ENCODE data around the gene SYNE1. TPM values are rescaled to one million over a fixed set of nuclear protein-coding genes. Genes with fewer than 3 reads are reported as not detected.

SYNE1 gene
- total and polyA plus RNA-seq, 2 of the 8 experiments (the other 6 are each of a cell fraction or from before 2014, with no cell fraction given) = 2.8 to 5.5 TPM

DNA sequence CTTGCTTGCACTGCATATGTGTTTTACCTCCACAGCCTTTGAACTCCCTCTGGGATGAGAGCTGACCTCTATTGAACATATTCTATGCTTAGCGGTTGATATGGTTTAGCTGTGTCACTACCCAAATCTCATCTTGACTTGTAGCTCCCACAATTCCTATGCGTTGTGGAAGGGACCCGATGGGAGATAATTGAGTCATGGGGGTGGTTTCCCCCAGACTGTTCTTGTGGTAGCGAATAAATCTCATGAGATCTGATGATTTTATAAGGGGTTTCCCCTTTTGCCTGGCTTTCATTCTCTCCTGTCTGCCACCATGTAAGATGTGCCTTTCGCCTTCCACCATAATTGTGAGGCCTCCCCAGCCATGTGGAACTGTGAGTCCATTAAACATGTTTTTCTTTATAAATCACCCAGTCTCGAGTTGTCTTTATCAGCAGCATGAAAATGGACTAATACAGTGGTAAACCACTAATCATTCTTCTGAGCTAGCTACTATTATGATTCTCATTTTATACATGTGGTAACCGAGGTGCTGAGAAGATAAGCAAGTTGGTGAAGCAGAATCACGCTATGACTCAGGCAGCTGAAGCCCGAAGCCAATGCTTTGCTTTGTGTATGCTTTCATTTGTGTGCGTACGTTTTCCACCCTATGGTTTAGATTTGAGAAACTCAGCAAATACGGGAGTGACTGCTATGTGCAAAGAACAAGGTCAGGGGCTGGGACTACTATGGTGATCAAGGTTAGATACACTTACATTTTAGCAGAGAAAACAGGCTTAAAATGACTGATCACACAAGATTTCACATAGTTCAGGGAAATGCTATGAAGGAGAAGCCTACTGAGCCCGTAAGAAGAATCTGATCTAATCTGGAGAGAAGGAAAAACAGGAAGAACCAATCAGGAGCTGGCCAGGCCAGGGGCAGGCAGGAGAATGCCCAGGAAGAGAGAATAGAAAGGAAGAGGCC lies 466.2 kb downstream of the SYNE1 start:
- no peak for DNase-seq (ENCODE audit: low read depth in 1 of 2, low spot score in 2 of 2)
- H4K8ac ChIP-seq (ENCODE audit: extremely low read depth, insufficient read depth, low read length) = no peak overlapping the region
- POLR2A ChIA-PET (ENCODE audit: partially characterized antibody) = no interaction called here
- TF ChIP-seq RFX5 (IDR thresholded peaks at IDR 0.05; ENCODE audit: borderline replicate concordance, low read depth, low read length) = no peak
- TF ChIP-seq BACH1 (IDR thresholded peaks at IDR 0.05; ENCODE audit: low read length) = no peak
- TF ChIP-seq CHD2 (IDR thresholded peaks at IDR 0.05; ENCODE audit: low read length) = no peak
- TF ChIP-seq, protein P1, sequence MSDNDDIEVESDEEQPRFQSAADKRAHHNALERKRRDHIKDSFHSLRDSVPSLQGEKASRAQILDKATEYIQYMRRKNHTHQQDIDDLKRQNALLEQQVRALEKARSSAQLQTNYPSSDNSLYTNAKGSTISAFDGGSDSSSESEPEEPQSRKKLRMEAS (IDR thresholded peaks at IDR 0.05) = no peak
- TF ChIP-seq PHF8 (conservative IDR thresholded peaks at IDR 0.05; ENCODE audit: low read depth, low read length) = no peak
- no peak for TF ChIP-seq RBBP5 (IDR thresholded peaks at IDR 0.05; ENCODE audit: borderline replicate concordance, low read depth, low read length)
- TF ChIP-seq EZH2 (IDR thresholded peaks at IDR 0.05; ENCODE audit: low read depth, low read length, severe bottlenecking) = no peak
- no peak for TF ChIP-seq SRF (IDR thresholded peaks at IDR 0.05; ENCODE audit: low read depth, low read length)
- TF ChIP-seq TAF7 (optimal IDR thresholded peaks at IDR 0.05; ENCODE audit: borderline replicate concordance, low read depth, low read length) = no peak
- no peak for TF ChIP-seq JUN (IDR thresholded peaks at IDR 0.05; ENCODE audit: low read depth, low read length)
- TF ChIP-seq GTF2F1 (IDR thresholded peaks at IDR 0.05; ENCODE audit: borderline replicate concordance, low read depth, low read length) = no peak
- no peak for TF ChIP-seq BRCA1 (IDR thresholded peaks at IDR 0.05; ENCODE audit: low read depth, low read length)

More for the DNA sequence above, 466.2 kb downstream of the SYNE1 start:
- Histone ChIP-seq H2AK5ac (ENCODE audit: low read depth, low read length) (no peak overlapping the region), H3K79me1 (ENCODE audit: low read depth, low read length) (no peaks in the 10 kb centered on the region), H3K27ac (ENCODE audit: low read depth, low read length) (no peak overlapping the region), H2BK5ac (ENCODE audit: low read depth, low read length) (no peak overlapping the region), H2BK15ac (ENCODE audit: low read length) (no peak overlapping the region), H4K91ac (replicated peaks; ENCODE audit: insufficient read length, low read length) (no peak overlapping the region), H3K36me3 (ENCODE audit: control insufficient read depth in 2 of 4, insufficient read depth in 4 of 4, low read length in 3 of 4) (no peaks in the 10 kb centered on the region), H2BK20ac (ENCODE audit: low read length) (no peak overlapping the region), H2AFZ (ENCODE audit: low read length) (no peak overlapping the region; the same call in 1 of the 2 replicates), H3K27me3 (replicated peaks in 1 of 4; ENCODE audit: control insufficient read depth in 3 of 4, extremely low read depth in 1 of 4, insufficient read depth in 3 of 4, low read length in 3 of 4) (no peaks in the 10 kb centered on the region), H3K4me1 (replicated peaks in 1 of 4; ENCODE audit: control insufficient read depth in 3 of 4, insufficient read depth in 4 of 4, low read length in 3 of 4) (peaks cover 0 to 7% (median 0%) of the 10 kb centered on the region in 4 experiments; a peak in 1 of 7 replicates), H4K20me1 (replicated peaks in 1 of 2; ENCODE audit: control insufficient read depth in 1 of 2, insufficient read depth in 2 of 2, low read length in 2 of 2) (no peaks in the 10 kb centered on the region), H3K14ac (ENCODE audit: insufficient read length) (no peak overlapping the region), H3K9ac (replicated peaks in 1 of 4; ENCODE audit: extremely low read depth in 1 of 4, low read depth in 3 of 4, low read length in 3 of 4) (no peak overlapping the region), H3K79me2 (ENCODE audit: control insufficient read depth in 1 of 2, insufficient read depth in 2 of 2, low read length in 2 of 2) (no peaks in the 10 kb centered on the region), H2BK12ac (ENCODE audit: low read depth, low read length) (no peak overlapping the region), H3K18ac (ENCODE audit: extremely low read depth, low read length) (no peak overlapping the region), H4K5ac (ENCODE audit: insufficient read length, low read depth, low read length) (no peak overlapping the region), H3K4me2 (ENCODE audit: insufficient read depth in 1 of 2, low read depth in 2 of 2, low read length in 2 of 2) (no peak overlapping the region), H3K23me2 (ENCODE audit: low read depth, low read length) (no peaks in the 10 kb centered on the region), H3K4me3 (ENCODE audit: extremely low read depth in 1 of 4, insufficient read depth in 2 of 4, low read depth in 3 of 4, low read length in 4 of 4) (no peak overlapping the region), H3K56ac (replicated peaks; ENCODE audit: insufficient read length, low read depth, low read length) (no peak overlapping the region), H3K23ac (ENCODE audit: insufficient read length) (no peak overlapping the region), H2BK120ac (replicated peaks; ENCODE audit: low read depth, low read length) (no peak overlapping the region), H3K9me3 (ENCODE audit: insufficient read depth in 2 of 2, low read depth in 1 of 2, low read length in 1 of 2) (no peaks in the 10 kb centered on the region), H3K4ac (replicated peaks; ENCODE audit: insufficient read length, low read depth, low read length) (no peak overlapping the region)
- CTCF ChIA-PET (ENCODE audit: partially characterized antibody) = interaction anchor here (1.3 kb wide), 1 partner anchor 97 kb away, joined by 3 read pairs; no protein-coding TSS in a partner anchor
- FAIRE-seq = no peak
- WGBS, 2 experiments (ENCODE audit: extremely low coverage in 1 of 2, insufficient coverage in 1 of 2, insufficient read length in 1 of 2, insufficient replicate concordance in 2 of 2, low coverage in 1 of 2, low lambda C conversion rate in 2 of 2, missing lambda C conversion rate in 1 of 2) = 90% methylated on average over 13 of the region's 13 CpGs; no CpG with 5 or more reads in 1 of the 2 experiments

All from H1 (cell line).